ENCODE data around the gene ASB4. TPM values are rescaled to one million over a fixed set of nuclear protein-coding genes. Genes with fewer than 3 reads are reported as not detected.

The ASB4 gene
- total and polyA plus RNA-seq, 11 donors, result 0.18 to 11.5 (median 3.1) TPM

- no peak overlapping the region for H3K27ac ChIP-seq
- DNase-seq (no peak), ATAC-seq (no peak)
- H3K36me3 ChIP-seq, result no peaks in the 10 kb centered on the region
- intact Hi-C loops (cut with DNase I), result loop anchor here in 9 of 10 donors (5.0 to 10.0 kb wide), 11 partner anchors 83 to 1188 kb away; partner anchors contain the start of gene PON3 (in 1 of the 9)
- no peaks in the 10 kb centered on the region for H3K9me3 ChIP-seq
- H3K4me3 ChIP-seq, result no peak overlapping the region
- TF ChIP-seq POLR2A (IDR thresholded peaks at IDR 0.05), result no peak
- TF ChIP-seq CTCF (IDR thresholded peaks at IDR 0.05), result no peak
- H3K27me3 ChIP-seq, result no peaks in the 10 kb centered on the region
- peaks cover 0 to 9% (median 0%) of the 10 kb centered on the region in 12 donors for H3K4me1 ChIP-seq
These were observed 5.6 kb upstream of the ASB4 start for GRCh38 chr7:95479992-95480624.

DNA sequence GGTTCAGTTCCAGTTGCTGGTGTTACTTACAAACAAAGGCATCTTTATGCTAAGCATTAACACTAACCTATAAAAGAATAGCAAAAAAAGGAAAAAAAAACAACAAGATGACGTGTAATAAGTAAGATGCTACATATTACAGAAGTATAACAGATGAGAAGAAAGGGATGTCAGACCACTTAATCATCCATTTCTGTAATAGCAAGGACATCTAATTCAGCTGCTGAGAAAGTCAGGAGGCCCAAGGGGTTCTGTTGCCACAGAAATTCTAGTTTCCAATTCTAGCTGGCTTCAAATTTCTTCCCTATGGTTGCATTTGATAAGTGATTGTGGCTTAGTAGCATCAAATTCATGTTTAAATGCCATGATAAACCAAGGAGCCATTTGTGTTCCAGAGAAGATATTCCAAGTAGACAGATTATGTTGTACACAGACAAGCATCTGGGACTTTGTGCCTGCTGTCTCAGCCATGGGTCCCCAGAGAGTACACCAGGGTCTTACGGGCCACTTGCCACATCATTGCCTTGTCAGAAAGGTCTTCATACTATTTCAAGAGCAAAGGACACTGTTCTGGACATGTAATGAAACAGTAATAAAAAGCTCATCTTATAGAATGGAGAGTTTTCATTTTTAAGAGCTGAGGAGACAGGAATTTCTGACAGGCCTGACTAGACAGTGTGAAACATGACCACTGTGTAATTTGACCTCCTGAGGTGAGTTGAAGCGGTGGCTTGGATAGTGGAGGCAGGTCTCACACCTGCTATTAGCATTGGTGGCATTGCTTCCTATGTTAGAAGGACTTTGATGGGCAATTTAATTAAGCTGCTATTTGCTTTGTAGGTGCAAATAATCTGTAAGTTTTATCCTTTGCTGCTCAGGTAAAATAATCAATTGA is 4.2 kb upstream of the ASB4 start:
- intact Hi-C loops (cut with DNase I), result no loop called here
- WGBS, 4 donors, result 85 to 94% (median 89%) methylated on average over 3 of the region's 3 CpGs
- no peaks in the 10 kb centered on the region for H3K27me3 ChIP-seq
- H3K27ac ChIP-seq, result no peak overlapping the region
- ATAC-seq (no peak), DNase-seq (no peak)
- no peak overlapping the region for H3K4me3 ChIP-seq
- no peak for TF ChIP-seq CTCF (IDR thresholded peaks at IDR 0.05)
- TF ChIP-seq POLR2A (IDR thresholded peaks at IDR 0.05), result no peak
- H3K4me1 ChIP-seq, result peaks cover 0 to 8% (median 0%) of the 10 kb centered on the region in 12 donors
- H3K9me3 ChIP-seq, result no peaks in the 10 kb centered on the region
- H3K36me3 ChIP-seq, result no peaks in the 10 kb centered on the region

DNA sequence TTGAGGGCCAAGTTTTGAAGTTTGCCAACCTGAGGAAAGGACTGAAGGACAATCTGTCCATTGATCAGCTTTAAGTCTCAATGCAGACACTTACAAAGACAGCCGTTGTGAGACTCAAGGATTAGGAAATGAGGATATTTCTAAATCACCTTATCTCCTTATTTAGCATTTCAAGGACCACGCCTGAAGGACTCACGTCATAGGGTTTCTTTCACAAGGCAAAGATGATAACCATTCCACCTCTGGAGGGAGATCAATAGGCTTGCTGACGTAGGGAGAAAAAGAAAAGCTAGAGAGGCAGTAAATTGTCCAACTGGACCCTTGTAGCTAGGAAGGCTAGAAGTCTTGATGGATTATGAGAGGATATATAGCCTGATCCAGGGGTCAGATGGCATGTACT is 3.3 kb upstream of the ASB4 start:
- intact Hi-C loops (cut with DNase I), result no loop called here
- 81 to 89% (median 84%) methylated on average over 4 of the region's 4 CpGs for WGBS, 4 donors
- Histone ChIP-seq H3K27me3 (no peaks in the 10 kb centered on the region), H3K9me3 (no peaks in the 10 kb centered on the region), H3K27ac (no peak overlapping the region), H3K36me3 (no peaks in the 10 kb centered on the region), H3K4me1 (no peaks in the 10 kb centered on the region), H3K4me3 (no peak overlapping the region)
- ATAC-seq (no peak), DNase-seq (no peak)
- no peak for TF ChIP-seq POLR2A (IDR thresholded peaks at IDR 0.05)
- no peak for TF ChIP-seq CTCF (IDR thresholded peaks at IDR 0.05)

GRCh38 chr7:95490231-95490762 is 4.6 kb downstream of the ASB4 start:
- no peak overlapping the region for H3K27ac ChIP-seq
- 8 to 38% (median 35%) methylated on average over 3 of the region's 3 CpGs for WGBS, 4 donors
- peaks cover 0 to 6% (median 0%) of the 10 kb centered on the region in 12 donors for H3K4me1 ChIP-seq
- H3K4me3 ChIP-seq, result no peak overlapping the region
- H3K27me3 ChIP-seq, result no peaks in the 10 kb centered on the region
- no peaks in the 10 kb centered on the region for H3K9me3 ChIP-seq
- TF ChIP-seq POLR2A (IDR thresholded peaks at IDR 0.05), result no peak
- TF ChIP-seq CTCF (IDR thresholded peaks at IDR 0.05), result no peak
- DNase-seq (no peak), ATAC-seq (peak in 3 of 4 donors; percentile 50 to 64 (median 57))
- intact Hi-C loops (cut with DNase I), result no loop called here
- no peaks in the 10 kb centered on the region for H3K36me3 ChIP-seq

All from heart left ventricle (tissue), 16 donors.